NB4 (cell line): ENCODE results near the gene SLC22A7.

Experiments
- DNase-seq: peaks from one replicate; pipeline ENCODE4 v3.0.0; 2010; ENCODE audit warnings: low read depth
- H3K4me3 ChIP-seq: one replicate; pipeline ENCODE4 v1.5.1; 2011; ENCODE audit warnings: mild to moderate bottlenecking, low read depth, low read length, moderate library complexity
- MYC ChIP-seq: IDR thresholded peaks from 2 replicates; pipeline ENCODE4 v1.6.1; 2011; ENCODE audit warnings: low read depth, low read length
- POLR2A ChIP-seq: IDR thresholded peaks from 2 replicates; pipeline ENCODE4 v1.6.1; 2011; ENCODE audit warnings: mild to moderate bottlenecking; ENCODE audit not compliant: insufficient read length; ENCODE audit errors: extremely low read depth
- TF ChIP-seq, protein P1 (sequence below): IDR thresholded peaks from one replicate; pipeline ENCODE4 v1.5.1; 2012; ENCODE audit warnings: low read depth, low read length
- TF ChIP-seq, protein P2 (sequence below): IDR thresholded peaks from 2 replicates; pipeline ENCODE4 v1.6.1; 2011; ENCODE audit warnings: low read depth, low read length

The SLC22A7 gene

DNA sequence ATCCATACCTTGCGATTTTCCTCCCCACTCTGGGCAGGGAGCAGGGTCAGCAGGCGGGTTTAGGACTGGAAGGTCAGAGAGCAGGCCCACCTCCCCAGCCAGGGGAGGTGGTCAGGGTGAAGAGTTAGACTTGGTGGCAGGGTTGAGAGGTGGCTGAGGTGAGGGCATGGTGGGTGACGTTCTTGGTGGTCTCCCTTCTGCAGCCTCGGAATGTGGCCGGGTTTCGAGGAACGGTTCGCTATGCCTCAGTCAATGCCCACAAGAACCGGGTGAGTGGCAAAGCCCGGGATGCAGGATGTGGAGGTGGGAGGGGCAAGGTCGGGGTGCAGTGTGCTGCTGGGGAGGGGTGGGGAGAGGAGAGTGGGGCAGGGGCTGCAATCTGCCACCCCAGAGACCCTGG lies 43.2 kb upstream of the SLC22A7 start:
- DNase-seq = no peak
- TF ChIP-seq POLR2A (no peak), MYC (no peak)
- TF ChIP-seq, protein P1, sequence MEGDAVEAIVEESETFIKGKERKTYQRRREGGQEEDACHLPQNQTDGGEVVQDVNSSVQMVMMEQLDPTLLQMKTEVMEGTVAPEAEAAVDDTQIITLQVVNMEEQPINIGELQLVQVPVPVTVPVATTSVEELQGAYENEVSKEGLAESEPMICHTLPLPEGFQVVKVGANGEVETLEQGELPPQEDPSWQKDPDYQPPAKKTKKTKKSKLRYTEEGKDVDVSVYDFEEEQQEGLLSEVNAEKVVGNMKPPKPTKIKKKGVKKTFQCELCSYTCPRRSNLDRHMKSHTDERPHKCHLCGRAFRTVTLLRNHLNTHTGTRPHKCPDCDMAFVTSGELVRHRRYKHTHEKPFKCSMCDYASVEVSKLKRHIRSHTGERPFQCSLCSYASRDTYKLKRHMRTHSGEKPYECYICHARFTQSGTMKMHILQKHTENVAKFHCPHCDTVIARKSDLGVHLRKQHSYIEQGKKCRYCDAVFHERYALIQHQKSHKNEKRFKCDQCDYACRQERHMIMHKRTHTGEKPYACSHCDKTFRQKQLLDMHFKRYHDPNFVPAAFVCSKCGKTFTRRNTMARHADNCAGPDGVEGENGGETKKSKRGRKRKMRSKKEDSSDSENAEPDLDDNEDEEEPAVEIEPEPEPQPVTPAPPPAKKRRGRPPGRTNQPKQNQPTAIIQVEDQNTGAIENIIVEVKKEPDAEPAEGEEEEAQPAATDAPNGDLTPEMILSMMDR = no peak
- TF ChIP-seq, protein P2, sequence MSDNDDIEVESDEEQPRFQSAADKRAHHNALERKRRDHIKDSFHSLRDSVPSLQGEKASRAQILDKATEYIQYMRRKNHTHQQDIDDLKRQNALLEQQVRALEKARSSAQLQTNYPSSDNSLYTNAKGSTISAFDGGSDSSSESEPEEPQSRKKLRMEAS = no peak
- no peak overlapping the region for H3K4me3 ChIP-seq

DNA sequence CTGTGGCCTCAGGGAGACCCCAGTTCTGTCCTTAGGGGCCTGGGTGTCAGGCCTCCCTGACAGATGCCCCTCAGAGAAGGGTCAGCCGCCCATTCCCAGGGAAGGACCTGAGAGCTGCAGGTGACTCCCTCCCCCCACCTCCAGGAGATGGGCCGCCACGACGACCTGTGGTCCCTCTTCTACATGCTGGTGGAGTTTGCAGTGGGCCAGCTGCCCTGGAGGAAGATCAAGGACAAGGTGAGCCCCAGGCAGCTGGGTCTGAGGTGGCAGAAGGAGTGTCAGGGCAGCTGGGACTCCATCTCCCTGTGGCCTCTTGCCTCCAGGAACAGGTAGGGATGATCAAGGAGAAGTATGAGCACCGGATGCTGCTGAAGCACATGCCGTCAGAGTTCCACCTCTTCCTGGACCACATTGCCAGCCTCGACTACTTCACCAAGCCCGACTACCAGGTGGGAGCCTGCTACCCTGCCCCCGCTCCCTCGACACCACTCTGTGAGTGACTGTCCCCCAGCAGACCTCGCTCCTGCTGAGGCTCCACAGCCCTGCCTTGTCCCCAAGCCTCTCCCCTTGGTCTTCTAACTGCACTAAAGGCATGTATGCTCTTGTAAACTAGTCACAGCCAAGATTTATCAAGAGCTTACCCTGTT lies 42.5 kb upstream of the SLC22A7 start:
- DNase-seq = no peak
- TF ChIP-seq, protein P1 = no peak
- TF ChIP-seq MYC (no peak), POLR2A (no peak)
- TF ChIP-seq, protein P2 = no peak
- H3K4me3 ChIP-seq = no peak overlapping the region

DNA sequence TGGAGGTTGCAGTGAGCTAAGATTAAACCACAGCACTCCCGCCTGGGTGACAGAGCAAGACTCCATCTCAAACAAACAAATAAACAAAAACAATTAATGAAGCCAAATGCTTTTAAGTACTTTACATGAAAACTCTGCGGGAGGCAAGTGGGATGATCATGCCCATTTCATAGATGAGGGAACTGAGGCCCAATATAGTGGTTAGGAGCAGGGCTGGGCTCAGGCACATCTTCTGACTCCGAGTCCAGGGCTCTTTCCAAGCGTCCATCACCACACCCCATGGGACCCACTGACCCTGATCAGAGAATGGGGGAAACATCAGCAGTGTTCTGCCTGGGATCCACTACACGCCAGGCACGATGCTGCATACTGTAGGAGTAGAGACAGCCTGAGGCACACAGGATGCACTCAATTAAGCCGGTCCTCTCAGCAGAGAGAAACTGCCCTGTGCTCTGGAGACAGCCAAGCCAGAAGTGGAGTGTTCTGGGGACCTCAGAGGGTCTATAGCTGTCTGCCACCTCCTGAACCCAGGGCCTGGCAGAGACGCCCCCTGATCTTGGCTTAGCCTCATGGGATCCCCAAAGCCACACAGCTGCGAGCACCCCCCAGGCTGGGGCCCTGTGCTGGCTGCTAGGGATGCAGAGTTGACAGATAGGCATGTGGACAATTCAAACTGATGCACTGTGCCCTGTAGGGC lies 41.2 kb upstream of the SLC22A7 start:
- TF ChIP-seq, protein P1 = no peak
- TF ChIP-seq, protein P2 = no peak
- TF ChIP-seq POLR2A (no peak), MYC (no peak)
- no peak for DNase-seq
- H3K4me3 ChIP-seq = no peak overlapping the region

DNA sequence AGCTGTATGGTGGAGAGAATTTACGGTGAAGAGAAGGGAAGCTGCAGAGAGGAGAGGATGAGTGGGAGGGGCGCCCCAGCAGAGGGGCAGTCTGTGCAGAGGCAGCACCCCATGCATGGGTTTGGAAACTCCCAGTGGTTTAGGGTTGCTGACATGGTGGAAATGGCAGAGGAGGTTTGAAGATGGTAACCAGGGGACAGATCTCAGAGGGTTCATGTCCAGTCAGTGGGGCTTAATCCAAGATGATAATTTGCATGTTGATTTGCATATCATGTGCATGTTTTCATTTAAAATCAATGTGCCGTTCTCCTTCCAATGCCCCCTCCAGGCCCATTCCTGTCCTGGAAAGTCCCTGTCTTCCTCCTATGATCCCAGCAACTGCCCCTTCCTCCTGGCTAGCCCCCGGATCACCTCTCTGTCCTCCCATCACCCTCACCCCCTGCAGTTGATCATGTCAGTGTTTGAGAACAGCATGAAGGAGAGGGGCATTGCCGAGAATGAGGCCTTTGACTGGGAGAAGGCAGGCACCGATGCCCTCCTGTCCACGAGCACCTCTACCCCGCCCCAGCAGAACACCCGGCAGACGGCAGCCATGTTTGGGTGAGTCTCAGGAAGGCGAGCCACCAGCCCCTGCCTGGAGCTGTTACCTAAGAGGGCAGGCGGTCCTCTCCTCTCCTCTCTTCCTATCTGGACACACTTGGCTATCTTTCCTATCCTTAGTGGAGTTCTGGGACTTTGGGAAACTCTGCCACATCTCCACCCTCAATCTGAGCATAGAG lies 40.5 kb upstream of the SLC22A7 start:
- no peak overlapping the region for H3K4me3 ChIP-seq
- DNase-seq = no peak
- TF ChIP-seq, protein P1 = no peak
- TF ChIP-seq, protein P2 = no peak
- TF ChIP-seq POLR2A = no peak
- no peak for TF ChIP-seq MYC

DNA sequence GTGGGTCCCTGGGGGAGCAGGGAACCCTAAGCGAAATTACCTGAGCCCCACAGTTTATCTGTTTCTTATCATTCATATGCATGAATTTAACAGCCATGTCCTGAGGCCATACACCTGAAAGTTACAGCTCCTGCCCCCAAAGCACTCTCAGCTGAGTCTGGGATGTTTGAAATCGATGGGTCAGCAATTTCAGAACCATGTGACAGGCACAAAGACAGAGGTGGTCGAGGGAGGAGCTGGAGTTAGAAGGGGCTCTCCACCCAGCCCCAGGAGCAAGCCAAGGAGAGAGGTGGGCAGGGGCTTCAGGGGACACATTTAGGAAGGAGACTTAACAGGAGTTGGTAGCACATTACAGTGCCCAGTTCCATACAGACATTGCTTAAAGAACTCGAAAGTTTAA lies 39.9 kb upstream of the SLC22A7 start:
- TF ChIP-seq, protein P1 = no peak
- TF ChIP-seq, protein P2 = no peak
- TF ChIP-seq POLR2A = no peak
- TF ChIP-seq MYC = no peak
- DNase-seq = no peak

More for the DNA sequence above, 39.9 kb upstream of the SLC22A7 start:
- no peak overlapping the region for H3K4me3 ChIP-seq
